OCI-LY7 (cell line): ENCODE data around the gene IFT22. TPM values are rescaled to one million over a fixed set of nuclear protein-coding genes. Genes with fewer than 3 reads are reported as not detected.

Experiments
- BruUV-seq: library from RNA; stranded (reverse); fragments of 400-500 nt; replicated peaks from 2 replicates; lab custom pipeline; 2021; lab: Mats Ljungman, UMichigan
- CTCF ChIA-PET: fragments of 300-600 bp; sonication (Branson Sonifier 250); formaldehyde crosslinking; loops from one replicate; lab custom pipeline; 2022; ENCODE audit warnings: antibody characterized with exemption; ENCODE audit not compliant: unreplicated experiment; lab: Charles Lee
- POLR2A ChIA-PET: fragments of 300-600 bp; sonication (Branson Sonifier 250); formaldehyde crosslinking; loops from one replicate; lab custom pipeline; 2022; ENCODE audit warnings: antibody characterized with exemption; lab: Charles Lee
- DNase-seq: peaks from one replicate; pipeline ENCODE4 v3.0.0-alpha.2; 2015; ENCODE audit warnings: low spot score
- H2AFZ ChIP-seq: fragments of 200-600 bp; sonication (generic), shearing (Covaris generic); 2 replicates; pipeline ENCODE4 v1.6.1; 2014; ENCODE audit warnings: mild to moderate bottlenecking, antibody characterized with exemption, low read length, moderate library complexity
- H3K27ac ChIP-seq: fragments of 200-600 bp; sonication (generic); 2 replicates; pipeline ENCODE4 v1.5.1; 2014; ENCODE audit warnings: mixed run types, low read depth, mild to moderate bottlenecking, moderate library complexity, low read length, inconsistent platforms; ENCODE audit not compliant: poor library complexity, severe bottlenecking
- H3K36me3 ChIP-seq: fragments of 200-600 bp; sonication (generic); 2 replicates; pipeline ENCODE4 v1.6.1; 2014; ENCODE audit warnings: mild to moderate bottlenecking, antibody characterized with exemption, low read length, moderate library complexity, mixed read lengths; ENCODE audit not compliant: insufficient read depth
- H3K4me1 ChIP-seq: fragments of 200-600 bp; sonication (generic); 2 replicates; pipeline ENCODE4 v1.5.1; 2014; ENCODE audit warnings: mild to moderate bottlenecking, low read length; ENCODE audit not compliant: insufficient read depth, poor library complexity, severe bottlenecking
- H3K4me2 ChIP-seq: fragments of 200-600 bp; sonication (generic); 2 replicates; pipeline ENCODE4 v1.6.1; 2014; ENCODE audit warnings: mild to moderate bottlenecking, low read length
- H3K4me3 ChIP-seq: fragments of 200-600 bp; sonication (generic); 2 replicates; pipeline ENCODE4 v1.5.1; 2014; ENCODE audit warnings: mild to moderate bottlenecking, low read depth, low read length; ENCODE audit not compliant: poor library complexity, severe bottlenecking
- H3K79me2 ChIP-seq: fragments of 200-600 bp; sonication (generic); 2 replicates; pipeline ENCODE4 v1.6.1; 2016; ENCODE audit warnings: low read depth, mild to moderate bottlenecking, low read length, moderate library complexity, mixed read lengths; ENCODE audit not compliant: insufficient read depth
- H3K9me2 ChIP-seq: fragments of 200-600 bp; sonication (generic); 2 replicates; pipeline ENCODE4 v1.6.1; 2016; ENCODE audit warnings: mild to moderate bottlenecking, low read length, mixed read lengths; ENCODE audit not compliant: insufficient read depth
- H3K9me3 ChIP-seq: fragments of 200-600 bp; sonication (generic); 2 replicates; pipeline ENCODE4 v1.6.1; 2014; ENCODE audit warnings: mild to moderate bottlenecking, mixed run types, low read length, mixed read lengths
- H4K20me1 ChIP-seq: fragments of 200-600 bp; sonication (generic); 2 replicates; pipeline ENCODE4 v1.6.1; 2014; ENCODE audit warnings: mild to moderate bottlenecking, antibody characterized with exemption, low read length, moderate library complexity, mixed read lengths; ENCODE audit not compliant: insufficient read depth
- CTCF ChIP-seq: fragments of 200-600 bp; sonication (generic); conservative IDR thresholded peaks from 2 replicates; pipeline ENCODE4 v1.5.1; 2014; ENCODE audit warnings: mild to moderate bottlenecking, antibody characterized with exemption, low read length, moderate library complexity, mixed read lengths
- EZH2phosphoT487 ChIP-seq: fragments of 200-600 bp; sonication (generic); IDR thresholded peaks from 2 replicates; pipeline ENCODE4 v1.6.1; 2018; ENCODE audit warnings: low read depth, borderline replicate concordance, mild to moderate bottlenecking, mixed run types, antibody characterized with exemption, low read length, moderate library complexity, mixed read lengths
- intact Hi-C: fragments of 100-400 bp; cut with micrococcal nuclease; formaldehyde crosslinking; loops from one replicate; pipeline ENCODE4 v1.10.0; 2022; ENCODE audit not compliant: unreplicated experiment
- total RNA-seq, 2 experiments: library from RNA; depleted of rRNA in 1 of 2; stranded (reverse); fragments of >200 nt in 1 of 2; shearing (Covaris generic) in 1 of 2; gene quantifications; 2 replicates each; pipeline ENCODE4 v1.2.3, GENCODE V29; 2014 to 2022

The IFT22 gene
- total RNA-seq, 2 experiments from 2014 or later, result 13.2 to 14.6 TPM

- intact Hi-C loops, result no loop called here
- DNase-seq, result no peak
- no peak overlapping the region for H3K4me2 ChIP-seq
- no peak overlapping the region for H3K27ac ChIP-seq
- no peaks in the 10 kb centered on the region for H3K9me3 ChIP-seq
- H4K20me1 ChIP-seq, result no peaks in the 10 kb centered on the region
- H3K4me3 ChIP-seq, result no peak overlapping the region
- no peak overlapping the region for H2AFZ ChIP-seq
- H3K4me1 ChIP-seq, result no peaks in the 10 kb centered on the region
- ChIA-PET CTCF (no interaction called here), POLR2A (no interaction called here)
- no peaks in the 10 kb centered on the region for H3K9me2 ChIP-seq
- no TSS peak for BruUV-seq
- TF ChIP-seq CTCF (no peak), EZH2phosphoT487 (no peak)
- H3K79me2 ChIP-seq, result no peaks in the 10 kb centered on the region
- no peaks in the 10 kb centered on the region for H3K36me3 ChIP-seq
Measured at GRCh38 chr7:101303102-101303701, 18.4 kb downstream of the IFT22 start.

GRCh38 chr7:101302641-101303101 is 18.9 kb downstream of the IFT22 start:
- Histone ChIP-seq H3K4me1 (no peaks in the 10 kb centered on the region), H3K9me2 (no peaks in the 10 kb centered on the region), H3K36me3 (no peaks in the 10 kb centered on the region), H3K4me2 (no peak overlapping the region), H3K79me2 (no peaks in the 10 kb centered on the region), H3K9me3 (no peaks in the 10 kb centered on the region), H2AFZ (no peak overlapping the region), H4K20me1 (no peaks in the 10 kb centered on the region), H3K4me3 (no peak overlapping the region), H3K27ac (no peak overlapping the region)
- POLR2A ChIA-PET, result no interaction called here
- DNase-seq, result no peak
- CTCF ChIA-PET, result no interaction called here
- BruUV-seq, result no TSS peak
- TF ChIP-seq CTCF (no peak), EZH2phosphoT487 (no peak)
- intact Hi-C loops, result no loop called here

GRCh38 chr7:101300465-101301376 is 20.9 kb downstream of the IFT22 start:
- TF ChIP-seq EZH2phosphoT487 (no peak), CTCF (no peak)
- intact Hi-C loops, result no loop called here
- ChIA-PET POLR2A (no interaction called here), CTCF (no interaction called here)
- DNase-seq, result no peak
- no peaks in the 10 kb centered on the region for H4K20me1 ChIP-seq
- H2AFZ ChIP-seq, result no peak overlapping the region
- H3K9me3 ChIP-seq, result no peaks in the 10 kb centered on the region
- no TSS peak for BruUV-seq
- no peaks in the 10 kb centered on the region for H3K36me3 ChIP-seq
- no peak overlapping the region for H3K4me3 ChIP-seq
- H3K27ac ChIP-seq, result no peak overlapping the region
- H3K9me2 ChIP-seq, result no peaks in the 10 kb centered on the region
- H3K79me2 ChIP-seq, result no peaks in the 10 kb centered on the region
- H3K4me2 ChIP-seq, result no peak overlapping the region
- H3K4me1 ChIP-seq, result no peaks in the 10 kb centered on the region
